Chondrocyte (in vitro differentiated cells): ENCODE data around the gene EMX2. TPM values are rescaled to one million over a fixed set of nuclear protein-coding genes. Genes with fewer than 3 reads are reported as not detected.
"Not testable (repeated sequence)": the region's sequence is repeated elsewhere in the genome, so short reads cannot be mapped to it uniquely, and the experiment has no call there.

Experiments used
- DNase-seq: peaks from one replicate; pipeline ENCODE4 v3.0.0; 2021; ENCODE audit warnings: mixed read lengths, low spot score
- H3K27ac Mint-ChIP-seq: one replicate; pipeline ENCODE4 v1.8.0; 2021; ENCODE audit warnings: mild to moderate bottlenecking, moderate library complexity, mixed read lengths; ENCODE audit not compliant: unreplicated experiment
- H3K27me3 Mint-ChIP-seq: 2 replicates; pipeline ENCODE4 v1.8.0; 2021; ENCODE audit warnings: low read depth, mixed read lengths
- H3K36me3 Mint-ChIP-seq: 2 replicates; pipeline ENCODE4 v1.8.0; 2021; ENCODE audit warnings: low read depth, mixed read lengths
- H3K4me1 Mint-ChIP-seq: 2 replicates; pipeline ENCODE4 v1.8.0; 2021; ENCODE audit warnings: low read depth, mild to moderate bottlenecking, mixed read lengths
- H3K4me3 Mint-ChIP-seq: one replicate; pipeline ENCODE4 v1.8.0; 2021; ENCODE audit warnings: mild to moderate bottlenecking, moderate library complexity, mixed read lengths; ENCODE audit not compliant: unreplicated experiment
- H3K9me3 Mint-ChIP-seq: 2 replicates; pipeline ENCODE4 v1.8.0; 2021; ENCODE audit warnings: low read depth, mixed read lengths
- total RNA-seq: library from RNA; stranded (reverse); gene quantifications from 3 replicates; pipeline ENCODE4 v1.2.1, GENCODE V29; 2021
- TF ChIP-seq, protein P1 (sequence below): fragments of 200-600 bp; sonication (generic); IDR thresholded peaks from 2 replicates; pipeline ENCODE4 v1.5.0; 2021; ENCODE audit warnings: antibody characterized with exemption, mild to moderate bottlenecking, moderate library complexity

EMX2 gene
- total RNA-seq, 1 donor from 2014 or later: not detected

DNA sequence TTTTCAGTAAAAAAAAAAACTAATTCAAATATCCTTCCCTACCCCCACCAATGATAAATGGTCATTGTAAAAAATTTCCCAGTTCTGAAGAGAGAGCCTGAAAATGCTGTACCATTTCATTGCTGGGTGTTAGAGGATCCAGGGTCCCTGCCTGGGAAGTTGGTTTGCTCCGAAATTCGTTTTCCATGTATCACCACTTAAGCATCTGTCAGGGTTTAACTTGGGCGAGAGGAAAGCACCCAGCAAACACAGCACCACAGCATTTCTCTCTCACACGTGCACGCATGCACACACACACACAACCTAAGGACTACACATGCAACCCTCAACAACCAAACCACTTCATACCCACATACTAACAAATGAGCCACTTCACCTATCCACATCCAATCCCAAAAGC is 42.1 kb upstream of the EMX2 start:
- Mint-ChIP-seq H3K27me3 (peaks cover 13% of the 10 kb centered on the region), H3K9me3 (no peaks in the 10 kb centered on the region), H3K4me3 (no peak overlapping the region), H3K27ac (no peak overlapping the region), H3K36me3 (no peaks in the 10 kb centered on the region), H3K4me1 (peaks cover 18% of the 10 kb centered on the region)
- no peak for DNase-seq
- TF ChIP-seq, protein P1, sequence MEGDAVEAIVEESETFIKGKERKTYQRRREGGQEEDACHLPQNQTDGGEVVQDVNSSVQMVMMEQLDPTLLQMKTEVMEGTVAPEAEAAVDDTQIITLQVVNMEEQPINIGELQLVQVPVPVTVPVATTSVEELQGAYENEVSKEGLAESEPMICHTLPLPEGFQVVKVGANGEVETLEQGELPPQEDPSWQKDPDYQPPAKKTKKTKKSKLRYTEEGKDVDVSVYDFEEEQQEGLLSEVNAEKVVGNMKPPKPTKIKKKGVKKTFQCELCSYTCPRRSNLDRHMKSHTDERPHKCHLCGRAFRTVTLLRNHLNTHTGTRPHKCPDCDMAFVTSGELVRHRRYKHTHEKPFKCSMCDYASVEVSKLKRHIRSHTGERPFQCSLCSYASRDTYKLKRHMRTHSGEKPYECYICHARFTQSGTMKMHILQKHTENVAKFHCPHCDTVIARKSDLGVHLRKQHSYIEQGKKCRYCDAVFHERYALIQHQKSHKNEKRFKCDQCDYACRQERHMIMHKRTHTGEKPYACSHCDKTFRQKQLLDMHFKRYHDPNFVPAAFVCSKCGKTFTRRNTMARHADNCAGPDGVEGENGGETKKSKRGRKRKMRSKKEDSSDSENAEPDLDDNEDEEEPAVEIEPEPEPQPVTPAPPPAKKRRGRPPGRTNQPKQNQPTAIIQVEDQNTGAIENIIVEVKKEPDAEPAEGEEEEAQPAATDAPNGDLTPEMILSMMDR: no peak

DNA sequence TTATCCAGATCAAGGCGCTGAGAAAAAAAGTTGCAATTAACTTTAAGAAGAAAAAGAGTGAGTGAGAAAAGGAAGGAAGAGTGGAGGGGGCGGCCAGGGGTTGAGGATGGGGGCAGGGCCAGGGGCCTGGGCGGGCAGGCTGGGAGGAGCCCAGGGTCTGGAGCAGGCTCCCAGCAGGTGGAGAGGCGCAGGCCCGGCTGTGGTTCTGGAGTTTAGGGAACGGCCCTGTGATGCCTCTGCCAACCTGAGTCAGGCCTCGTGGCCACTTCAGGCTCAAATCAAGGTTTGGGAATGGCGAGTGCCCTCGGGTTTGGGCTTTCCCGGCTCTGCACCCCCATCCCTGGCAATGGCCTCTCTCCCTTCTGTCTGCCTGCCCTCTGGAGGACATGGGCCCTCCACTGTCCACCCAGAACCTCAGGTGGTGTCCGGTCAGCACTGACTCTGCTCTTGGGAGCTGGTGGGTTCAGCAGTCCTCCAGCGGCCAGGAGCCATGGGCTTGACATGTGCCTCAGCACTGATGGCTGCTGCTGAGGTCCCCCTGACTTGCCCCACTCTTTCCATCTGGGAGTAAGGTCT is 41.0 kb upstream of the EMX2 start:
- no peak overlapping the region for H3K27ac Mint-ChIP-seq
- DNase-seq: no peak
- no peaks in the 10 kb centered on the region for H3K9me3 Mint-ChIP-seq
- peaks cover 16% of the 10 kb centered on the region for H3K4me1 Mint-ChIP-seq
- TF ChIP-seq, protein P1: no peak
- no peak overlapping the region for H3K4me3 Mint-ChIP-seq
- H3K36me3 Mint-ChIP-seq: no peaks in the 10 kb centered on the region
- peaks cover 14% of the 10 kb centered on the region for H3K27me3 Mint-ChIP-seq

DNA sequence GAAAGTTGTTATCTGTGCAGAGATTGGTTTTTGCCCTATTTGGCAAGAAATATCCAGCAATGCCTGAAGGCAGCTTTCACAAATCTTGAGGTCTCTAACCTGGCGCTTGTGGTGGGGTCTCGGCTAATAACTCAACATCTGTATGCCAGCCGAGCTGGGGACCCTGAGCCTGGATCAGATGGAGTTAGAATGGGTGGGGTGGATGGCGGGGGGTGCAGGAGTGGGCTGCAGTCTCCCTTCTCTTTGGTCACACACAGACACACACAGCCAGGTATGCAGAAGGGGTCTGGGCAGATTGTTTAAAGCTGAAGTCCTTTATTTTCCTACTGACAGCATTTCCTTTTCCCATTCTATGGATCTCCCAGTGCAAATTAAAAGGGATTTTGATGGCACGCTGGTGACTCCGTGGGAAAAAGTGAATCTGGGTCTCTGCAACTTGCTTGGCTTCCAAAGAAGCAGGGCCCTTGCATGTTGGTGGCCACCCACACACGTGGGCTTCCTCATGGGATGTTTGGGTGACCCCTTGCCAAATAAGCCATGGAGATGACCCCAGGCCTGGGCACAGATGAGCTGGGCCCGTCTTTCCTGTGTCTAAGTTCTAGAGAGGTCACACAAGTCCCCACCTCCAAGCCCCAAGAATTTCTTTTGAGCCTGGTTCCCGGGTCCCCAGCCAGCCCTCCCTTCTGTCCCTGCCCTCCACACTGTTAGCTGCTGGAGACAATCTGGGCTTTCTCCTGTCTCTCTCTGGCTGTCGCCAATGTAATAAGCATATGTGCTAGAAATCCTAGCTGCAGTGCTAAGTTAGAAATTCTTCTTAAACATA is 39.9 kb upstream of the EMX2 start:
- TF ChIP-seq, protein P1: no peak
- DNase-seq: no peak
- Mint-ChIP-seq H3K27me3 (peaks cover 18% of the 10 kb centered on the region), H3K4me1 (peaks cover 14% of the 10 kb centered on the region), H3K9me3 (no peaks in the 10 kb centered on the region), H3K36me3 (no peaks in the 10 kb centered on the region), H3K27ac (no peak overlapping the region), H3K4me3 (no peak overlapping the region)

DNA sequence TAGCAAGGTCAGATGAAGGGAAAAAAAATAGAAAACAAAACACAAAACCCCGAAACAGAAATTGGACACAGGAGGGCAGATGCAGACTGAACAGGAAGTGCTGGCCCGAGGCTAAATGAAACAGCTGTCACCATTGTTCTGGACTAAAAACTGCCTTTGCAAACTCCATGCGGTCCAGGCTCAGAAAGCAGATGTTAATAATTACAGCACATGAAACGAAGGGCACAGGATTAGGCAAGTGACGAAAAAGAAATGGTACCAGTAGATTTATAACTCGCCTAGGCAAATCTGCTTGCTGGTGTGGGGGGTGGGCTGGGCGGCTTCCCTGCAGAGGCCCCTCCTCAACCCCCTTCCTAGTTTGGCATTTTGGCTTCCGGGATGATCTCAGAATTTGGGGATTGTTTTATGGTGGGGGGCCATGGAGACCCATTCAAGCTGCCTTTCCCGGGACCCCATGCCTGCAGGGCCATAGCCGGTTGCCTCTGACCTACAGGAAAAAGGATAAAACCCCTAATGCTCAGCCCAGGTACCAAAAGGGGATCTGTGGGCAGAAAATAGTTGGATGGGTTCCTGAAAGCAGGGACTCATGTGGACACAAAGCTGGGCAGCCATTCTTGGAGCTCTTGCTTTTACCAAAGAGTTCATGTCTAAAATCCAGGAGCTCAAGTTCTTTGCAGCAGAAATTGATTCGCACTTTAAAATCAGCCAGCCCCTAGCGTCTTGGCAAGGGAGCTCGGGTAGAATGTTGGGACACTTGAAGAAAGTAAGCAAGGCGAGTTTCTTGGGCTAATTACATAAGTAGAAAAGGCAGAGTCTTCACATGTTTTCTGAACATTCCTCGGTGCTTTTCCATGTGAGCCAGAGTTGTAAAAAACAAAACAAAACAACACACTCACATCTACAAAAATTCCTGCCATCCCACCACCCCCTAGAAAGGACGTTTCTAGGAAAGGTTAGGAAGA is 39.0 kb upstream of the EMX2 start:
- Mint-ChIP-seq H3K27me3 (peaks cover 18% of the 10 kb centered on the region), H3K36me3 (no peaks in the 10 kb centered on the region), H3K27ac (no peak overlapping the region), H3K4me1 (peaks cover 14% of the 10 kb centered on the region), H3K9me3 (no peaks in the 10 kb centered on the region), H3K4me3 (no peak overlapping the region)
- no peak for DNase-seq
- TF ChIP-seq, protein P1: peak; percentile 53

DNA sequence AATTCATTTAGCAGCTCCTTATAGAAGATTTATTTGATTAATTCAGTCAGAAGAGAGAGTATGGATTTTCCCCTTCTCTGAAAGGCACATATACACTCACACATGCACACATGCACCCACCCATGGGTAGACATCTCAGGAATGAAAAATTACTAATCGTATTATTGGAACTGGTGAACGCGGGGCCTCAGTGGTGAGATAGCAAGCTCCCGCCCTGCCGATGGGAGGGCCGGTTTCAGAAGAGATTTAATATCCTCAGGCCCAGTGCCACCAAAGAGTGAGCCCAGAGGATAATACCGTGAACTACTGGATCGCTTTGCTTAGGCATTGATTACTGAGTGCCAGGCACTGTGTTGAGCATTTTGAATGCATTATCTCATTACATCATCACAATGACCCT is 38.0 kb upstream of the EMX2 start:
- Mint-ChIP-seq H3K27ac (no peak overlapping the region), H3K9me3 (no peaks in the 10 kb centered on the region), H3K4me1 (peaks cover 14% of the 10 kb centered on the region), H3K4me3 (no peak overlapping the region), H3K36me3 (no peaks in the 10 kb centered on the region), H3K27me3 (peaks cover 18% of the 10 kb centered on the region)
- no peak for DNase-seq
- TF ChIP-seq, protein P1: no peak

DNA sequence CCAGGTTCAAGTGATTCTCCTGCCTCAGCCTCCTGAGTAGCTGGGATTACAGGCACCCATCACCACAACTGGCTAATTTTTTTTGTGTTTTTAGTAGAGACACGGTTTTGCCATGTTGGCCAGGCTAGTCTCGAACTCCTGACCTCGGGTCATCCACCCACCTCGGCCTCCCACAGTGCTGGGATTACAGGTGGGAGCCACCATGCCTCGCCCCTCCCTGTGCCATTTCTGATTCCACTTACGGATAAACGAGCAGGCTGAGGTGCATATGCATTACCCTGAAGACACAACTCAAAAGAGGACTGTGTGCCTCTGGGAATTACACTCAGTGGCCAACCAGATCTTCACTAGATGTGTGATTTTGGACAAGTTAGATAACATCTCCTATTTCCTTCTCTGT is 35.5 kb upstream of the EMX2 start:
- H3K4me3 Mint-ChIP-seq, H3K9me3 Mint-ChIP-seq, H3K36me3 Mint-ChIP-seq, H3K27ac Mint-ChIP-seq, DNase-seq: not testable (repeated sequence)
- Mint-ChIP-seq H3K27me3 (peaks cover 13% of the 10 kb centered on the region), H3K4me1 (peaks cover 14% of the 10 kb centered on the region)
